Measurements from ENCODE around the gene SPDYE17.
"Not testable (repeated sequence)": the region's sequence is repeated elsewhere in the genome, so short reads cannot be mapped to it uniquely, and the experiment has no call there.

DNA sequence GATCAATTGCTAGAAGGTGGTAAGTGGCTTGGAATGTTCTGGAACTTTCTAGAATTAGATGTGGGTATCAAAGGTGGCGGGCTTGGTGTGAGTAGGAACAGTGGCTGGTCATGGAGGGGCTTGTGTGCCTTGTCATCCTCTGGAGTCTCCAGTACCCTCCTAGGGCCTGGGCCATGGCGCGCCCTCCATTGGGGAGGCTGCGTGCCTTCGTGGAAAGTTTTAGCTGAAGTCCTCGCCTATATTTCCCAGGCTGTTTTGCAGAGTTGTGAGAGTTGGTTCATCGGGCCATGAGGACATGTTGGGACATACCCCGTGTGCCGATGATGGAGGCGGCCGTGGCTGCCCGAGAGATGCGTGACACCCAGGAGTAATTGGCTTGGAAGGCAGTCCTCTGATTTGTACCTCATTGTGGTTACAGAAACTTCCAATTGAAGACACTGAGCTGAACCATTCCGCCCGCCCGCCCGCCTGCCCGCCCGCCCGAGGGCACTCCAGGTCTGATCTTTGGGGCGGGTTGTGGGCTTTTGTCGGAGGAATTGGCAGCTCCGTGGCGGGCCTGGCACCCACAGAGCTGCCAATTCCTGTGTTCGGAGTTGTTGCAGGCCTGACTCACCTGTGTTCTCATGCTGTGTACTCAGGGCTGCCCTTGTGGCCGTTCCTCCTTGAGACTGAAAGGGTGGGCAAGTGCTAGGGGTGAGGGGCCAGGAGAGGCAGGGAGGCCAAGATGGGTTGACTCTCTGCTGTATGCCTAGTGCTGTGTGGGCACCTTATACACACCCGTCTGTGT, 57.2 kb downstream of the SPDYE17 start:
- TF ChIP-seq, protein P1, sequence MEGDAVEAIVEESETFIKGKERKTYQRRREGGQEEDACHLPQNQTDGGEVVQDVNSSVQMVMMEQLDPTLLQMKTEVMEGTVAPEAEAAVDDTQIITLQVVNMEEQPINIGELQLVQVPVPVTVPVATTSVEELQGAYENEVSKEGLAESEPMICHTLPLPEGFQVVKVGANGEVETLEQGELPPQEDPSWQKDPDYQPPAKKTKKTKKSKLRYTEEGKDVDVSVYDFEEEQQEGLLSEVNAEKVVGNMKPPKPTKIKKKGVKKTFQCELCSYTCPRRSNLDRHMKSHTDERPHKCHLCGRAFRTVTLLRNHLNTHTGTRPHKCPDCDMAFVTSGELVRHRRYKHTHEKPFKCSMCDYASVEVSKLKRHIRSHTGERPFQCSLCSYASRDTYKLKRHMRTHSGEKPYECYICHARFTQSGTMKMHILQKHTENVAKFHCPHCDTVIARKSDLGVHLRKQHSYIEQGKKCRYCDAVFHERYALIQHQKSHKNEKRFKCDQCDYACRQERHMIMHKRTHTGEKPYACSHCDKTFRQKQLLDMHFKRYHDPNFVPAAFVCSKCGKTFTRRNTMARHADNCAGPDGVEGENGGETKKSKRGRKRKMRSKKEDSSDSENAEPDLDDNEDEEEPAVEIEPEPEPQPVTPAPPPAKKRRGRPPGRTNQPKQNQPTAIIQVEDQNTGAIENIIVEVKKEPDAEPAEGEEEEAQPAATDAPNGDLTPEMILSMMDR (IDR thresholded peaks at IDR 0.05; ENCODE audit: poor library complexity, severe bottlenecking): not testable (repeated sequence)
- TF ChIP-seq SMC3 (conservative IDR thresholded peaks at IDR 0.05; ENCODE audit: poor library complexity); EZH2 (IDR thresholded peaks at IDR 0.05; ENCODE audit: borderline replicate concordance, insufficient read depth, low read length, poor library complexity, severe bottlenecking); TAF1 (IDR thresholded peaks at IDR 0.05; ENCODE audit: low read depth); POLR2AphosphoS5 (IDR thresholded peaks at IDR 0.05); EP300 (conservative IDR thresholded peaks at IDR 0.05; ENCODE audit: poor library complexity, severe bottlenecking); RAD21 (conservative IDR thresholded peaks at IDR 0.05): not testable (repeated sequence)
